ENCODE data around the gene MBD3. TPM values are rescaled to one million over a fixed set of nuclear protein-coding genes. Genes with fewer than 3 reads are reported as not detected.
"Not testable (repeated sequence)": the region's sequence is repeated elsewhere in the genome, so short reads cannot be mapped to it uniquely, and the experiment has no call there.

Gene MBD3
- 103 and 114 TPM in 2 replicates for total RNA-seq (2022)
- Bru-seq, nascent RNA: percentile 56 among the genes with signal in this experiment
- BruChase-seq, experiment 1, labeled RNA remaining after a 6-hour chase: percentile 92 among the genes with signal in this experiment
- BruChase-seq, experiment 2, labeled RNA remaining after a 2-hour chase: percentile 74 among the genes with signal in this experiment
- long read RNA-seq, full-length matches to known transcripts: 219 of 282 reads
- long read RNA-seq, partial matches to known transcripts: 27 of 282 reads
- long read RNA-seq, other reads (novel, unspliced or antisense): 36 of 282 reads

- no peak for TF ChIP-seq CTCF (IDR thresholded peaks at IDR 0.05; ENCODE audit: unreplicated experiment)
- peak; percentile 94 for DNase-seq (ENCODE audit: unreplicated experiment)
- CTCF ChIA-PET: interaction anchor here (0.8 to 1.2 kb wide), 2 partner anchors 21 to 47 kb away, joined by 3 read pairs; no protein-coding TSS in a partner anchor
- H3K4me3 Mint-ChIP-seq (ENCODE audit: unreplicated experiment): peak within 1 kb of the TSS; percentile 83
- H3K36me3 Mint-ChIP-seq (ENCODE audit: insufficient read depth, unreplicated experiment): peaks cover 49% of the 10 kb centered on the region
- no peaks in the 10 kb centered on the region for H3K9me3 Mint-ChIP-seq (ENCODE audit: unreplicated experiment)
- H3K4me1 Mint-ChIP-seq (ENCODE audit: insufficient read depth, unreplicated experiment): peaks cover 14% of the 10 kb centered on the region
- H3K27me3 Mint-ChIP-seq (ENCODE audit: insufficient read depth, unreplicated experiment): no peaks in the 10 kb centered on the region
- intact Hi-C loops (cut with micrococcal nuclease): no loop called here
- POLR2A ChIA-PET: interaction anchor here (0.7 to 6.3 kb wide), 11 partner anchors 11 to 567 kb away, joined by 3 to 105 read pairs (median 3); partner anchors contain the start of genes ABHD17A, CNN2, REEP6 and TCF3
- H3K27ac Mint-ChIP-seq (ENCODE audit: low read depth, unreplicated experiment): peak within 1 kb of the TSS; percentile 94
- no TSS peak for BruUV-seq (replicated peaks)
Observed at GRCh38 chr19:1592755-1593500, at the start of gene MBD3. Gene MBD3, minus strand, starts transcription at chr19:1592865. Its CDS starts 234 bp downstream, at chr19:1592631.

- DNase-seq (ENCODE audit: unreplicated experiment); H3K4me3 Mint-ChIP-seq (ENCODE audit: unreplicated experiment); H3K27me3 Mint-ChIP-seq (ENCODE audit: insufficient read depth, unreplicated experiment); H3K9me3 Mint-ChIP-seq (ENCODE audit: unreplicated experiment); BruUV-seq (replicated peaks); intact Hi-C loops (cut with micrococcal nuclease); H3K27ac Mint-ChIP-seq (ENCODE audit: low read depth, unreplicated experiment); H3K4me1 Mint-ChIP-seq (ENCODE audit: insufficient read depth, unreplicated experiment): not testable (repeated sequence)
- ChIA-PET POLR2A (interaction anchor here (1.3 to 2.1 kb wide), 2 partner anchors 11 to 50 kb away, joined by 3 to 10 read pairs; no protein-coding TSS in a partner anchor), CTCF (interaction anchor here (0.6 to 1.4 kb wide), 4 partner anchors 9 to 188 kb away, joined by 3 to 4 read pairs (median 4); no protein-coding TSS in a partner anchor)
- H3K36me3 Mint-ChIP-seq (ENCODE audit: insufficient read depth, unreplicated experiment): peaks cover 56% of the 10 kb centered on the region
Observed at GRCh38 chr19:1640893-1641448, 48.3 kb upstream of the MBD3 start.

GRCh38 chr19:1636325-1637236 lies 43.9 kb upstream of the MBD3 start:
- no peak overlapping the region for H3K27ac Mint-ChIP-seq (ENCODE audit: low read depth, unreplicated experiment)
- intact Hi-C loops (cut with micrococcal nuclease): no loop called here
- H3K9me3 Mint-ChIP-seq (ENCODE audit: unreplicated experiment): peaks cover 8% of the 10 kb centered on the region
- peaks cover 58% of the 10 kb centered on the region for H3K36me3 Mint-ChIP-seq (ENCODE audit: insufficient read depth, unreplicated experiment)
- H3K27me3 Mint-ChIP-seq (ENCODE audit: insufficient read depth, unreplicated experiment): no peaks in the 10 kb centered on the region
- CTCF ChIA-PET: interaction anchor here (0.7 kb wide), 2 partner anchors 49 to 159 kb away, joined by 3 to 4 read pairs; no protein-coding TSS in a partner anchor
- BruUV-seq (replicated peaks): no TSS peak
- H3K4me3 Mint-ChIP-seq (ENCODE audit: unreplicated experiment): no peak overlapping the region
- TF ChIP-seq CTCF (IDR thresholded peaks at IDR 0.05; ENCODE audit: unreplicated experiment): no peak
- DNase-seq (ENCODE audit: unreplicated experiment): no peak
- POLR2A ChIA-PET: no interaction called here
- peaks cover 5% of the 10 kb centered on the region for H3K4me1 Mint-ChIP-seq (ENCODE audit: insufficient read depth, unreplicated experiment)

- TF ChIP-seq CTCF (IDR thresholded peaks at IDR 0.05; ENCODE audit: unreplicated experiment): no peak
- BruUV-seq (replicated peaks): no TSS peak
- H3K4me3 Mint-ChIP-seq (ENCODE audit: unreplicated experiment): no peak overlapping the region
- intact Hi-C loops (cut with micrococcal nuclease): no loop called here
- H3K27me3 Mint-ChIP-seq (ENCODE audit: insufficient read depth, unreplicated experiment): no peaks in the 10 kb centered on the region
- peaks cover 8% of the 10 kb centered on the region for H3K9me3 Mint-ChIP-seq (ENCODE audit: unreplicated experiment)
- no peak for DNase-seq (ENCODE audit: unreplicated experiment)
- POLR2A ChIA-PET: no interaction called here
- peaks cover 49% of the 10 kb centered on the region for H3K36me3 Mint-ChIP-seq (ENCODE audit: insufficient read depth, unreplicated experiment)
- no peak overlapping the region for H3K27ac Mint-ChIP-seq (ENCODE audit: low read depth, unreplicated experiment)
- H3K4me1 Mint-ChIP-seq (ENCODE audit: insufficient read depth, unreplicated experiment): peaks cover 5% of the 10 kb centered on the region
- CTCF ChIA-PET: interaction anchor here (1.0 kb wide), 1 partner anchor 37 kb away, joined by 4 read pairs; no protein-coding TSS in a partner anchor
Observed at GRCh38 chr19:1634938-1635243, 42.2 kb upstream of the MBD3 start.

All from MCF 10A (cell line).